Fibroblast of villous mesenchyme (primary cell): Measurements from ENCODE around the gene KCNQ5. TPM values are rescaled to one million over a fixed set of nuclear protein-coding genes. Genes with fewer than 3 reads are reported as not detected.

Experiments used
- DNase-seq: peaks from one replicate; pipeline ENCODE4 v3.0.0-alpha.2; 2010; ENCODE audit warnings: low read depth
- H3K4me3 ChIP-seq: 2 replicates; pipeline ENCODE4 v1.5.1; 2011; ENCODE audit warnings: low read depth, mild to moderate bottlenecking, low read length
- CTCF ChIP-seq: IDR thresholded peaks from 2 replicates; pipeline ENCODE4 v1.5.1; 2012; ENCODE audit warnings: low read depth, mild to moderate bottlenecking, low read length; ENCODE audit not compliant: insufficient read depth
- total RNA-seq: library from RNA; depleted of rRNA; stranded (reverse); fragments of >200 nt; gene quantifications from 2 replicates; pipeline ENCODE4 v1.2.3, GENCODE V29; 2012

The KCNQ5 gene
- total RNA-seq, 1 donor = 0.86 TPM

GRCh38 chr6:72864799-72865198 lies 242.9 kb downstream of the KCNQ5 start:
- no peak for DNase-seq
- no peak overlapping the region for H3K4me3 ChIP-seq
- TF ChIP-seq CTCF = no peak

- no peak overlapping the region for H3K4me3 ChIP-seq
- DNase-seq = peak; percentile 27
- TF ChIP-seq CTCF = no peak
These were observed 243.6 kb downstream of the KCNQ5 start for GRCh38 chr6:72865467-72865866.

GRCh38 chr6:72869621-72870020 lies 247.8 kb downstream of the KCNQ5 start:
- H3K4me3 ChIP-seq = no peak overlapping the region
- no peak for TF ChIP-seq CTCF
- no peak for DNase-seq

GRCh38 chr6:72873433-72873832 lies 251.6 kb downstream of the KCNQ5 start:
- DNase-seq = peak; percentile 41
- TF ChIP-seq CTCF = no peak
- no peak overlapping the region for H3K4me3 ChIP-seq

GRCh38 chr6:72876256-72876655 lies 254.4 kb downstream of the KCNQ5 start:
- no peak for DNase-seq
- no peak for TF ChIP-seq CTCF
- no peak overlapping the region for H3K4me3 ChIP-seq

GRCh38 chr6:72886170-72886569 lies 264.3 kb downstream of the KCNQ5 start:
- no peak overlapping the region for H3K4me3 ChIP-seq
- DNase-seq = no peak
- TF ChIP-seq CTCF = no peak

- DNase-seq = no peak
- no peak for TF ChIP-seq CTCF
These were observed 268.4 kb downstream of the KCNQ5 start for GRCh38 chr6:72890233-72890632.

More at GRCh38 chr6:72890233-72890632, 268.4 kb downstream of the KCNQ5 start:
- no peak overlapping the region for H3K4me3 ChIP-seq
